Keratinocyte (primary cell): ENCODE measurements around the gene UBR3. TPM values are rescaled to one million over a fixed set of nuclear protein-coding genes. Genes with fewer than 3 reads are reported as not detected.

Experiments
- DNase-seq: peaks from one replicate; pipeline ENCODE4 v3.0.0-alpha.2; 2011; ENCODE audit warnings: low read depth, missing footprints, low spot score
- FAIRE-seq: peaks from 2 replicates; lab custom pipeline; 2011; peaks lifted over from hg19 to GRCh38; lab: Jason Lieb, UNC
- H2AFZ ChIP-seq: 2 replicates; pipeline ENCODE4 v1.6.0; 2012; ENCODE audit warnings: low read length, control low read depth, inconsistent platforms; ENCODE audit not compliant: control insufficient read depth
- H3K27ac ChIP-seq: 2 replicates; pipeline ENCODE4 v1.5.1; 2011; ENCODE audit warnings: low read length; ENCODE audit not compliant: control insufficient read depth, insufficient read depth
- H3K27me3 ChIP-seq: 3 replicates; pipeline ENCODE4 v1.6.0; 2011; ENCODE audit warnings: low read length; ENCODE audit not compliant: control insufficient read depth, insufficient read depth; ENCODE audit errors: extremely low read depth
- H3K36me3 ChIP-seq, 2 experiments: 2 replicates in 1 of 2; 3 replicates in 1 of 2; pipeline ENCODE4 v1.5.1; 2011; ENCODE audit warnings: low read length in 2 of 2, mild to moderate bottlenecking in 1 of 2; ENCODE audit not compliant: control insufficient read depth in 2 of 2, insufficient read depth in 2 of 2; ENCODE audit errors: extremely low read depth in 1 of 2
- H3K4me1 ChIP-seq: 3 replicates; pipeline ENCODE4 v1.5.1; 2011; ENCODE audit warnings: low read length; ENCODE audit not compliant: control insufficient read depth, insufficient read depth; ENCODE audit errors: extremely low read depth
- H3K4me2 ChIP-seq: 3 replicates; pipeline ENCODE4 v1.6.0; 2011; ENCODE audit warnings: low read depth, low read length; ENCODE audit not compliant: control insufficient read depth, insufficient read depth; ENCODE audit errors: extremely low read depth
- H3K4me3 ChIP-seq, 3 experiments: fragments of 200-600 bp in 1 of 3; sonication (generic) in 1 of 3; 2 replicates in 2 of 3; 3 replicates in 1 of 3; pipeline ENCODE4 v1.5.1; 2011 to 2016; ENCODE audit warnings: low read length in 3 of 3, mild to moderate bottlenecking in 3 of 3, control low read depth in 2 of 3, inconsistent platforms in 1 of 3, low read depth in 1 of 3, mixed read lengths in 1 of 3, mixed run types in 1 of 3, moderate library complexity in 1 of 3; ENCODE audit not compliant: control insufficient read depth in 2 of 3, insufficient read depth in 2 of 3; ENCODE audit errors: extremely low read depth in 1 of 3
- H3K79me2 ChIP-seq: 2 replicates; pipeline ENCODE4 v1.6.0; 2012; ENCODE audit warnings: low read length; ENCODE audit not compliant: control insufficient read depth, insufficient read depth
- H3K9ac ChIP-seq: 3 replicates; pipeline ENCODE4 v1.6.0; 2011; ENCODE audit warnings: low read length; ENCODE audit not compliant: control insufficient read depth, insufficient read depth; ENCODE audit errors: extremely low read depth
- H3K9me1 ChIP-seq: 3 replicates; pipeline ENCODE4 v1.6.0; 2011; ENCODE audit warnings: low read length; ENCODE audit not compliant: control insufficient read depth, insufficient read depth; ENCODE audit errors: extremely low read depth
- H3K9me3 ChIP-seq: 2 replicates; pipeline ENCODE4 v1.5.1; 2012; ENCODE audit warnings: low read depth, low read length; ENCODE audit not compliant: control insufficient read depth
- H4K20me1 ChIP-seq: 3 replicates; pipeline ENCODE4 v1.6.0; 2011; ENCODE audit warnings: low read length; ENCODE audit not compliant: control insufficient read depth, insufficient read depth; ENCODE audit errors: extremely low read depth
- CTCF ChIP-seq, 3 experiments: IDR thresholded peaks in 1 of 3; conservative IDR thresholded peaks in 1 of 3; optimal IDR thresholded peaks in 1 of 3; 2 replicates in 2 of 3; 3 replicates in 1 of 3; pipeline versions ENCODE3 to v1.5.1; 2011; ENCODE audit warnings: low read length in 3 of 3, mild to moderate bottlenecking in 3 of 3, moderate library complexity in 2 of 3, control low read depth in 1 of 3, inconsistent platforms in 1 of 3; ENCODE audit not compliant: insufficient read depth in 2 of 3; ENCODE audit errors: extremely low read depth in 1 of 3
- EZH2 ChIP-seq: IDR thresholded peaks from one replicate; pipeline ENCODE4 v1.6.1; 2012; ENCODE audit warnings: inconsistent platforms, mild to moderate bottlenecking, low read length, moderate library complexity
- dilution Hi-C: fragments of 300-500 bp; cut with MboI; formaldehyde crosslinking; loops from one replicate; pipeline ENCODE4 v1.7.0; 2020; ENCODE audit warnings: low sequenced_read_pairs; ENCODE audit not compliant: extremely low pct_ligation_motif_present
- polyA plus RNA-seq, 5 experiments: library from polyadenylated mRNA; depleted of rRNA in 3 of 5; stranded (reverse) in 3 of 5; stranded (forward) in 1 of 5; unstranded in 1 of 5; fragments of >200 nt; gene quantifications; 1 replicate in 1 of 5; 2 replicates in 3 of 5; 3 replicates in 1 of 5; pipeline versions ENCODE4 v1.2.1 to v1.2.3, GENCODE V29; 2011 to 2012; ENCODE audit warnings: missing spikeins in 2 of 5, low read depth in 1 of 5, low replicate concordance in 1 of 5

UBR3 gene
- polyA plus RNA-seq, 1 donor (not counting 4 experiments of a cell fraction or from before 2014, with no cell fraction given) = 14.7 TPM

DNA sequence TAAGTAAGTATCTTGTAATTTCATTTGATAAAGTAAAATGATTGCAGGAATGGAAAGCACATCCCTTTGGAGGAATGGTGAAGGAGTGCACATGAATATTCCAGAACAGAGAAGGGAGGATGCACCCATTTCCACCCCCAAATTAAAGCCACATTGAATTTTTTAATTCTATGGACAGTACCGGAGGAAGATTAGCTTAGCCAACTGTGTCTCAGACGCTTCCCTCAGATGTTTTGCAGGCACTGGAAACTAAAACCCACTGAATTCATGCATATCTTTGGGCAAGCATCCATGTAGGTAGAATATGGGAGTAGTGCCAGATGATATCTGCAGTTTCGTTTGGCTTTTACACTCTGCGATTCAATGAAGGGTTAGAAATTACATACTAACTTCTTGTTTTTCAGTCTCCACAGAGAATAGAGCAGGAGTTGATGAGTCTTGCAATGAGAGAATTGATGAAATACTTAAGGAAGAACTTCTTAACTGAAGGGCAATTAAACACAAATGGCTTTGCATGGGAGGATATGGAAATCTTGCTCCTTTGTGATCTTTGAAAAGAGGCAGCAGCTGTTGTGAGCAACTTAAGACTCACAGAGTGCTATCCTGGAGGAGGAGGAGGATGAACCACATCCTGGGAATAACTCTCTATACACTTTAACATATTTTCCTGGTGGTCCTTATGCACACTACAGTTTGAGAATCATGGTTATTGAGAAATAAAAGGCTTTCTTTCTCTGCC is 279.0 kb downstream of the UBR3 start:
- no peak for FAIRE-seq
- Histone ChIP-seq H3K4me2 (no peak overlapping the region), H4K20me1 (no peaks in the 10 kb centered on the region), H3K9me3 (no peaks in the 10 kb centered on the region), H3K4me3 (no peak overlapping the region), H3K27ac (no peak overlapping the region), H3K9me1 (no peaks in the 10 kb centered on the region), H3K27me3 (no peaks in the 10 kb centered on the region), H3K4me1 (no peaks in the 10 kb centered on the region), H3K9ac (no peak overlapping the region), H2AFZ (no peak overlapping the region), H3K79me2 (no peaks in the 10 kb centered on the region), H3K36me3 (no peaks in the 10 kb centered on the region)
- TF ChIP-seq EZH2 = no peak
- no peak for TF ChIP-seq CTCF (optimal IDR thresholded peaks at IDR 0.05 in 1 of 3, IDR thresholded peaks at IDR 0.05 in 1 of 3, conservative IDR thresholded peaks at IDR 0.05 in 1 of 3; ENCODE audit: extremely low read depth in 1 of 3, insufficient read depth in 2 of 3, low read length in 3 of 3)
- dilution Hi-C loops = no loop called here
- DNase-seq = no peak

GRCh38 chr2:170113168-170113894 is 286.1 kb downstream of the UBR3 start:
- dilution Hi-C loops = no loop called here
- H4K20me1 ChIP-seq = no peaks in the 10 kb centered on the region
- no peak for DNase-seq
- TF ChIP-seq CTCF (optimal IDR thresholded peaks at IDR 0.05 in 1 of 3, IDR thresholded peaks at IDR 0.05 in 1 of 3, conservative IDR thresholded peaks at IDR 0.05 in 1 of 3; ENCODE audit: extremely low read depth in 1 of 3, insufficient read depth in 2 of 3, low read length in 3 of 3) = no peak
- no peak for TF ChIP-seq EZH2
- H3K36me3 ChIP-seq = no peaks in the 10 kb centered on the region
- no peaks in the 10 kb centered on the region for H3K27me3 ChIP-seq
- H3K4me3 ChIP-seq = no peak overlapping the region
- H3K27ac ChIP-seq = no peak overlapping the region
- H3K4me2 ChIP-seq = no peak overlapping the region
- no peak for FAIRE-seq
- no peaks in the 10 kb centered on the region for H3K79me2 ChIP-seq
- no peaks in the 10 kb centered on the region for H3K4me1 ChIP-seq
- no peaks in the 10 kb centered on the region for H3K9me3 ChIP-seq
- no peak overlapping the region for H3K9ac ChIP-seq
- no peaks in the 10 kb centered on the region for H3K9me1 ChIP-seq
- H2AFZ ChIP-seq = no peak overlapping the region
